ENCODE data around the gene IL10RB.
"Not testable (repeated sequence)": the region's sequence is repeated elsewhere in the genome, so short reads cannot be mapped to it uniquely, and the experiment has no call there.

The IL10RB gene

GRCh38 chr21:33232291-33233034, 33.7 kb upstream of the IL10RB start:
- peaks cover 8% of the 10 kb centered on the region for H3K36me3 ChIP-seq (ENCODE audit: control insufficient read depth, insufficient read depth, low read length)
- no peak overlapping the region for H3K4me3 ChIP-seq (ENCODE audit: extremely low read depth, insufficient read depth, low read length, poor library complexity, severe bottlenecking)
- H3K9me3 ChIP-seq (ENCODE audit: control insufficient read depth, low read length) = peaks cover 2% of the 10 kb centered on the region
- WGBS, 2 experiments (ENCODE audit: insufficient coverage in 2 of 2) = 33 to 86% methylated on average over 1 of the region's 5 CpGs
- H3K4me1 ChIP-seq (ENCODE audit: control insufficient read depth, insufficient read depth, low read length, poor library complexity, severe bottlenecking) = peaks cover 23% of the 10 kb centered on the region
- H3K27ac ChIP-seq (ENCODE audit: low read depth, low read length, severe bottlenecking) = no peak overlapping the region

- Histone ChIP-seq H3K4me1 (ENCODE audit: control insufficient read depth, insufficient read depth, low read length, poor library complexity, severe bottlenecking) (peaks cover 23% of the 10 kb centered on the region), H3K36me3 (ENCODE audit: control insufficient read depth, insufficient read depth, low read length) (peaks cover 15% of the 10 kb centered on the region), H3K4me3 (ENCODE audit: extremely low read depth, insufficient read depth, low read length, poor library complexity, severe bottlenecking) (no peak overlapping the region), H3K9me3 (ENCODE audit: control insufficient read depth, low read length) (peaks cover 15% of the 10 kb centered on the region), H3K27ac (ENCODE audit: low read depth, low read length, severe bottlenecking) (no peak overlapping the region)
- WGBS, 2 experiments (ENCODE audit: insufficient coverage in 2 of 2) = 95 to 100% methylated on average over 2 of the region's 3 CpGs
These were observed 31.3 kb upstream of the IL10RB start for GRCh38 chr21:33234635-33235520.

- Histone ChIP-seq H3K27ac (ENCODE audit: low read depth, low read length, severe bottlenecking) (no peak overlapping the region), H3K4me1 (ENCODE audit: control insufficient read depth, insufficient read depth, low read length, poor library complexity, severe bottlenecking) (peaks cover 23% of the 10 kb centered on the region), H3K36me3 (ENCODE audit: control insufficient read depth, insufficient read depth, low read length) (peaks cover 15% of the 10 kb centered on the region), H3K4me3 (ENCODE audit: extremely low read depth, insufficient read depth, low read length, poor library complexity, severe bottlenecking) (no peak overlapping the region), H3K9me3 (ENCODE audit: control insufficient read depth, low read length) (peaks cover 15% of the 10 kb centered on the region)
- 93 to 97% methylated on average over 6 of the region's 6 CpGs for WGBS, 2 experiments (ENCODE audit: insufficient coverage in 2 of 2)
These were observed 30.0 kb upstream of the IL10RB start for GRCh38 chr21:33236013-33236686.

- H3K4me1 ChIP-seq (ENCODE audit: control insufficient read depth, insufficient read depth, low read length, poor library complexity, severe bottlenecking) = peaks cover 23% of the 10 kb centered on the region
- 100% methylated on average over 1 of the region's 2 CpGs; no CpG with 5 or more reads in 1 of the 2 experiments for WGBS, 2 experiments (ENCODE audit: insufficient coverage in 2 of 2)
These were observed 29.4 kb upstream of the IL10RB start for GRCh38 chr21:33236766-33237165.

GRCh38 chr21:33237486-33237885, 28.7 kb upstream of the IL10RB start:
- peaks cover 21% of the 10 kb centered on the region for H3K4me1 ChIP-seq (ENCODE audit: control insufficient read depth, insufficient read depth, low read length, poor library complexity, severe bottlenecking)
- peaks cover 20% of the 10 kb centered on the region for H3K36me3 ChIP-seq (ENCODE audit: control insufficient read depth, insufficient read depth, low read length)
- 100% methylated on average over 2 to 3 of the region's 3 CpGs for whole genome bisulfite sequencing, 2 experiments (ENCODE audit: insufficient coverage in 2 of 2)
- no peak overlapping the region for H3K4me3 ChIP-seq (ENCODE audit: extremely low read depth, insufficient read depth, low read length, poor library complexity, severe bottlenecking)
- peaks cover 15% of the 10 kb centered on the region for H3K9me3 ChIP-seq (ENCODE audit: control insufficient read depth, low read length)
- H3K27ac ChIP-seq (ENCODE audit: low read depth, low read length, severe bottlenecking) = no peak overlapping the region

More at GRCh38 chr21:33236766-33237165, 29.4 kb upstream of the IL10RB start:
- Histone ChIP-seq H3K27ac (ENCODE audit: low read depth, low read length, severe bottlenecking) (no peak overlapping the region), H3K36me3 (ENCODE audit: control insufficient read depth, insufficient read depth, low read length) (peaks cover 17% of the 10 kb centered on the region), H3K4me3 (ENCODE audit: extremely low read depth, insufficient read depth, low read length, poor library complexity, severe bottlenecking) (no peak overlapping the region), H3K9me3 (ENCODE audit: control insufficient read depth, low read length) (peaks cover 15% of the 10 kb centered on the region)

GRCh38 chr21:33238146-33238545, 28.0 kb upstream of the IL10RB start:
- Histone ChIP-seq H3K4me3 (ENCODE audit: extremely low read depth, insufficient read depth, low read length, poor library complexity, severe bottlenecking) (no peak overlapping the region), H3K27ac (ENCODE audit: low read depth, low read length, severe bottlenecking) (no peak overlapping the region), H3K36me3 (ENCODE audit: control insufficient read depth, insufficient read depth, low read length) (peaks cover 20% of the 10 kb centered on the region), H3K9me3 (ENCODE audit: control insufficient read depth, low read length) (peaks cover 15% of the 10 kb centered on the region), H3K4me1 (ENCODE audit: control insufficient read depth, insufficient read depth, low read length, poor library complexity, severe bottlenecking) (peaks cover 15% of the 10 kb centered on the region)
- 100% methylated on average over 2 of the region's 4 CpGs for WGBS, 2 experiments (ENCODE audit: insufficient coverage in 2 of 2)

GRCh38 chr21:33238565-33239255, 27.5 kb upstream of the IL10RB start:
- Histone ChIP-seq H3K27ac (ENCODE audit: low read depth, low read length, severe bottlenecking) (no peak overlapping the region), H3K4me1 (ENCODE audit: control insufficient read depth, insufficient read depth, low read length, poor library complexity, severe bottlenecking) (peaks cover 12% of the 10 kb centered on the region), H3K9me3 (ENCODE audit: control insufficient read depth, low read length) (peaks cover 15% of the 10 kb centered on the region), H3K36me3 (ENCODE audit: control insufficient read depth, insufficient read depth, low read length) (peaks cover 20% of the 10 kb centered on the region), H3K4me3 (ENCODE audit: extremely low read depth, insufficient read depth, low read length, poor library complexity, severe bottlenecking) (no peak overlapping the region)
- WGBS, 2 experiments (ENCODE audit: insufficient coverage in 2 of 2) = 100% methylated on average over 1 of the region's 7 CpGs

GRCh38 chr21:33239559-33240127, 26.5 kb upstream of the IL10RB start:
- peaks cover 15% of the 10 kb centered on the region for H3K9me3 ChIP-seq (ENCODE audit: control insufficient read depth, low read length)
- not testable (repeated sequence) for H3K4me1 ChIP-seq (ENCODE audit: control insufficient read depth, insufficient read depth, low read length, poor library complexity, severe bottlenecking); H3K27ac ChIP-seq (ENCODE audit: low read depth, low read length, severe bottlenecking); H3K4me3 ChIP-seq (ENCODE audit: extremely low read depth, insufficient read depth, low read length, poor library complexity, severe bottlenecking)
- peaks cover 26% of the 10 kb centered on the region for H3K36me3 ChIP-seq (ENCODE audit: control insufficient read depth, insufficient read depth, low read length)

GRCh38 chr21:33240404-33240803, 25.8 kb upstream of the IL10RB start:
- Histone ChIP-seq H3K36me3 (ENCODE audit: control insufficient read depth, insufficient read depth, low read length) (peaks cover 29% of the 10 kb centered on the region), H3K4me3 (ENCODE audit: extremely low read depth, insufficient read depth, low read length, poor library complexity, severe bottlenecking) (no peak overlapping the region), H3K4me1 (ENCODE audit: control insufficient read depth, insufficient read depth, low read length, poor library complexity, severe bottlenecking) (no peaks in the 10 kb centered on the region), H3K27ac (ENCODE audit: low read depth, low read length, severe bottlenecking) (no peak overlapping the region), H3K9me3 (ENCODE audit: control insufficient read depth, low read length) (peaks cover 13% of the 10 kb centered on the region)
- WGBS, 2 experiments (ENCODE audit: insufficient coverage in 2 of 2) = 80% methylated on average over 1 of the region's 2 CpGs; no CpG with 5 or more reads in 1 of the 2 experiments

- no peak overlapping the region for H3K27ac ChIP-seq (ENCODE audit: low read depth, low read length, severe bottlenecking)
- no peak overlapping the region for H3K4me3 ChIP-seq (ENCODE audit: extremely low read depth, insufficient read depth, low read length, poor library complexity, severe bottlenecking)
- H3K9me3 ChIP-seq (ENCODE audit: control insufficient read depth, low read length) = peaks cover 13% of the 10 kb centered on the region
- no peaks in the 10 kb centered on the region for H3K4me1 ChIP-seq (ENCODE audit: control insufficient read depth, insufficient read depth, low read length, poor library complexity, severe bottlenecking)
- H3K36me3 ChIP-seq (ENCODE audit: control insufficient read depth, insufficient read depth, low read length) = peaks cover 42% of the 10 kb centered on the region
- 100% methylated on average over 1 of the region's 2 CpGs; no CpG with 5 or more reads in 1 of the 2 experiments for WGBS, 2 experiments (ENCODE audit: insufficient coverage in 2 of 2)
These were observed 24.3 kb upstream of the IL10RB start for GRCh38 chr21:33241846-33242245.

All from mesodermal cell (in vitro differentiated cells).